A549 (cell line): ENCODE measurements around the gene AIG1.

Source experiments
- CBX2 ChIP-seq: fragments of 200-600 bp; sonication (generic); IDR thresholded peaks from 2 replicates; pipeline ENCODE4 v1.6.1; 2016; ENCODE audit warnings: low read depth, mild to moderate bottlenecking, borderline replicate concordance
- CBX8 ChIP-seq: fragments of 200-600 bp; sonication (generic); IDR thresholded peaks from 2 replicates; pipeline ENCODE4 v1.6.1; 2016
- CTCF ChIP-seq: fragments of >200 bp; sonication (Bioruptor Twin); formaldehyde crosslinking; IDR thresholded peaks from 3 replicates; pipeline ENCODE4 v1.5.1; 2016
- EHMT2 ChIP-seq: fragments of 200-600 bp; sonication (generic); IDR thresholded peaks from 2 replicates; pipeline ENCODE4 v1.6.1; 2016; ENCODE audit warnings: antibody characterized with exemption, low read depth, mild to moderate bottlenecking, moderate library complexity
- ESRRA ChIP-seq: fragments of 150-350 bp; IDR thresholded peaks from 2 replicates; pipeline ENCODE4 v1.6.1; 2014; ENCODE audit warnings: mild to moderate bottlenecking, low read length, borderline replicate concordance
- HDAC2 ChIP-seq: fragments of 200-600 bp; sonication (generic); IDR thresholded peaks from 2 replicates; pipeline ENCODE4 v1.6.1; 2016
- JUNB ChIP-seq: fragments of >200 bp; sonication (Bioruptor Twin); formaldehyde crosslinking; IDR thresholded peaks from 2 replicates; pipeline ENCODE4 v1.6.1; 2016
- KDM1A ChIP-seq: fragments of 200-600 bp; sonication (generic); IDR thresholded peaks from 2 replicates; pipeline ENCODE4 v1.6.1; 2016; ENCODE audit warnings: low read depth, mild to moderate bottlenecking
- MAFK ChIP-seq: fragments of 450-650 bp; IDR thresholded peaks from 2 replicates; pipeline ENCODE4 v1.6.1; 2014; ENCODE audit not compliant: partially characterized antibody
- MAX ChIP-seq: IDR thresholded peaks from 2 replicates; pipeline ENCODE4 v1.6.1; 2012
- MYC ChIP-seq: IDR thresholded peaks from 2 replicates; pipeline ENCODE4 v1.6.1; 2012; ENCODE audit warnings: mild to moderate bottlenecking, inconsistent platforms, low read length, improper control_type of control experiment, borderline replicate concordance
- POLR2A ChIP-seq: IDR thresholded peaks from 2 replicates; pipeline ENCODE4 v1.6.1; 2012; ENCODE audit warnings: mild to moderate bottlenecking, low read length
- RFX5 ChIP-seq: fragments of 450-650 bp; IDR thresholded peaks from 2 replicates; pipeline ENCODE4 v1.7.1; 2014; ENCODE audit warnings: antibody characterized with exemption, mild to moderate bottlenecking, moderate library complexity
- ZNF302 ChIP-seq: fragments of 250-450 bp; sonication (Bioruptor Pico); IDR thresholded peaks from 2 replicates; pipeline ENCODE4 v1.9.0; 2021; ENCODE audit warnings: inconsistent platforms, mild to moderate bottlenecking, moderate library complexity

GRCh38 chr6:143215363-143215762 is 154.7 kb downstream of the AIG1 start:
- TF ChIP-seq CTCF = no peak
- TF ChIP-seq CBX8 = no peak
- no peak for TF ChIP-seq JUNB
- TF ChIP-seq POLR2A = no peak
- no peak for TF ChIP-seq MYC
- no peak for TF ChIP-seq HDAC2
- TF ChIP-seq ESRRA = no peak
- TF ChIP-seq MAFK = no peak
- TF ChIP-seq CBX2 = no peak
- TF ChIP-seq MAX = no peak
- no peak for TF ChIP-seq RFX5
- TF ChIP-seq KDM1A = no peak
- TF ChIP-seq ZNF302 (CRISPR knock-in tag) = no peak
- no peak for TF ChIP-seq EHMT2
